Measurements from ENCODE around the gene XYLT1.

Gene XYLT1

DNA sequence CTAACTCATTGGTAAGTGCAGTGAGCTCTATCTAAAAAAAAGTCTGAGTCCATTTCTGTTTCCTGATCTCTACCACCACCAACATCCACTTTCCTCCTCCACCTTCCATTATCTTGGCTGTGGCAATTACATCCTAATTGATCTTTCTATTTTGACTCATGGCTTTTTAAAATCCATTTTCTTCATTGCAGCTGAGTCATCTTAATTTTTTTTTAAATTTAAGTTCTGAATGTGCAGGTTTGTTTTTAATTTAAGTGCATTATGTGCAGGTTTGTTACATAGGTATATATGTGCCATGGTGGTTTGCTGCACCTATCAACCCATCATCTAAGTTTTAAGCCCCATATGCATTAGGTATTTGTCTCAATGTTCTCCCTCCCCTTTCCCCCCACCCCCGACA is 390.7 kb downstream of the XYLT1 start:
- DNase-seq (ENCODE audit: low read depth): no peak

DNA sequence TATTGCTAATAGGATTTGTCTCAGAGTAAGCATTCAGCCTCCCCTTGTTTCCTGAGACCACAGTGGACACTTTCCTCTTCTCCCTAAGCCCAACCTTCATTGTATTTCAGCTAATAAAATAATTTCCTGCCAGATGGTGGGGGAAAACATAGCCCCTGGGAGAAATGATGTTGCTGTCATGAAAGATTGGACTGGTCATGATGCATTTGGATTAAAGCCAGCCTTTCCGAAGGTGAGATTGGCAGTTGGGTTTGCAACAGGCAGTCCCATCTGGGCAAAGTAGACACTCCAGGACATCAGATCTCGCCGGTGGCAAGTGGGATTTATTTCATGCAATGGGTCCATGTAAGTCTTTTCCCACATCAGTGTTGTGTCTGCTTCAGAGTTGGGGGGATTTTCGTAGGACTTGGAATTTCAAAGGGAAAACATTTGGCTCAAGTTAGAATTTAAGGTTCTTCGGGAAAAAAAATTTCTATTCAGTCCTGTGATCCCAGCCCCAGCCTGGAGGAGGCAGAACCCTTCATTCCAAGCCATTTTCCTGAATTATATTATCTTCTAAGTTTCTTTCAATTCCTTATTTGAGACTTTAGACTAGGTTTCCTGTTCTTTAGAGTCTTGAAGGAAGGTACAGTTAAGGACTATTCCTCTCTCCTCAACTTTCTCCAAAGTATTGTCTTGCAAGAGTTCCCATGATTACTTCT is 391.7 kb downstream of the XYLT1 start:
- DNase-seq (ENCODE audit: low read depth): no peak

DNA sequence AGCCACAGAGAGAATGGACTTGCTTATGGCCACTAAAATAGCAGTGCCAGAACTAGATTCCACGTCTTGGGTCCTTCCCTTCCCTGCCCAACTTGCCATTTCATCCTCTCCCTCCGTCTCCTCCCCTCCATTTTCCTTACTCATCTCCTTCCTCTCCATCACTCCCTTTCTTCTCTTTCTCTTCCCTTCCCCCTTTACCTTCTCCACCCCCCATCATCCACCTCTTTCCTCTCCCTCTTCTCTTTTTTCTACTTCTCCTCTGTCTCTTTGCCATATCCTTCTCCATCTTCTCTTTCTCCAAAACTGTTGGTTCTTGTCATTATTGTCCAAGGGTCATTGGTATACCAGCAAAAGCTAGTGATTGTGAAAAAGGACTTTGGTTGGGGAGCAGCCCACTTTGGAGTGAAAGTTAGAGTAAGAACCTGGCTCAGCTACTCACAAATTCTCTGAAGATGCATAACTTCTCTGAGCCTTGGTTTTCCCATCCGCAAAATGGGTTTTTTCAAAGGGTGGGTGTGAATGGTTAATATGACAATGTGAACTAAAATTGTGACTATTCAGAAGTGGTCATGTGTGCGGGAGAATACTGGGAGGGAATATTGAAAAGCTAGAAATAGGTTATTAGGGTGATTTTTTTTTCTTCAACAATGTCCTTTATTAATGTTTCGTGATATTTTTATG is 393.8 kb downstream of the XYLT1 start:
- DNase-seq (ENCODE audit: low read depth): no peak

DNA sequence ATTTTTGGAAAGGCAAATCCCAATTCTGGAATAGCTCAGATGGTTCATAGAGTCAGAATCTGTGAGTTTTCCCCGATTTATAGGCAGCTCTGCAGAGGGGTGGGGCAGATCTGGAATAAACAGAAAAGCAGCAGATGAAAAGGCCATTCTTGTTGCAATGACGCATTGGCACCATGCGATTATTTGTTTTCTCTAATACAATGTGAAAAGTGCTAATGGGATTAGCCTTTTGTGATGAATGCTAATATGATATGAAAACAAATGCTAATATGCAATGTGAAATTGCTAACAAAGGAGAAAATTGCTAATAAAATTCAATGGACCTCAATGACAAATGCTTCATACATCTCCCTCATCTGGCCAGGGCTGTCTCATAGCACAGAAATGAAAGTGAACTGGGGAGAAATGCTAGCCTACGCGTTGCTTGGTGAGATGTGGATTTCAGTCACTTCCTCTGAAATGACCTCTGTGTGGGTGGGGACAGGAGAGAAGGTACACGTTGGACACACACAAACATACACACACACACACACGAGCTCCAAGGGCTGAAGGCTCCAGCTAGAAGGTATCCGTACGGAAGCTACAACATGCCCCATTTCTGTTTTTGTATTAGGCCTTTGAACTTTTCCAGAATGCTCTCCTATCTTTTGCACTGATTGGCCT is 394.5 kb downstream of the XYLT1 start:
- no peak for DNase-seq (ENCODE audit: low read depth)

- DNase-seq (ENCODE audit: low read depth): no peak
These were observed 398.7 kb downstream of the XYLT1 start for GRCh38 chr16:17072104-17072503.

- no peak for DNase-seq (ENCODE audit: low read depth)
These were observed 399.7 kb downstream of the XYLT1 start for GRCh38 chr16:17070882-17071592.

DNA sequence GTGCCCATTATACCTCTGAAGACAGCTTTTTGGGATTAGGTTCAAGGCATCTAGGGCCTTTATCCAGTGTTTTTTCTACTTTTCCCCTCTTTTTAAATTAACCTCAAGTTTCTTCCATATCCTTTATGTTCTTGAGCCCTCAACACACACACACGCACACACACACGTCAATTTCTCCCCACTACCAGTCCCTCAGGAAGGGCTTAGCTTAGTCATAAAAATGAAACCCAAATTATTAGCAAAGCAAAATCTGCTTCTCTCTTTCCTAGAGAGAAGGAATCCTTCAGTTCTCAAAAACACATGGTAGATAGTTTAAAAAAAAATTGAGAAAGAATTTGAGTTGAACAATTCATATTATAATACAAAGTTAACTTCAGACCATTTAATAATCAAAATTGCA is 401.1 kb downstream of the XYLT1 start:
- DNase-seq (ENCODE audit: low read depth): no peak

GRCh38 chr16:17068524-17068923 is 402.2 kb downstream of the XYLT1 start:
- DNase-seq (ENCODE audit: low read depth): no peak

DNA sequence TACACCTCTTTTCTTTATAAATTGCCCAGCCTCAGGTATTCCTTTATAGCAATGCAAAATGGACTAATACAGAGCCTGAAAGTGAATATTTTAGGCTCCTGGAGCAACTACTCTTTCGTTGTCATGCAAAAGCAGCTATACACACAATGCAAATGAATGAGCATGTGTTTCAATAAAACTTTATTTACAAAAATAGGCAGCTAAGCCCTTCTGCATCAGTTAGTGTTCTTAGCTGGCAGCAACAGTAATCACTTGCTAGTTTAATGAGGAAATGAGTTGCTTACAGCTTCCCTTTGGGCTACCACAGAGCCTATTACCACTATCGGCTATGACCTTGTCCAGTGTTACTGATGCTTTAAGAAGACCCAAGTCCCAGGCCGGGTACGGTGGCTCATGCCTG is 402.9 kb downstream of the XYLT1 start:
- DNase-seq (ENCODE audit: low read depth): no peak

DNA sequence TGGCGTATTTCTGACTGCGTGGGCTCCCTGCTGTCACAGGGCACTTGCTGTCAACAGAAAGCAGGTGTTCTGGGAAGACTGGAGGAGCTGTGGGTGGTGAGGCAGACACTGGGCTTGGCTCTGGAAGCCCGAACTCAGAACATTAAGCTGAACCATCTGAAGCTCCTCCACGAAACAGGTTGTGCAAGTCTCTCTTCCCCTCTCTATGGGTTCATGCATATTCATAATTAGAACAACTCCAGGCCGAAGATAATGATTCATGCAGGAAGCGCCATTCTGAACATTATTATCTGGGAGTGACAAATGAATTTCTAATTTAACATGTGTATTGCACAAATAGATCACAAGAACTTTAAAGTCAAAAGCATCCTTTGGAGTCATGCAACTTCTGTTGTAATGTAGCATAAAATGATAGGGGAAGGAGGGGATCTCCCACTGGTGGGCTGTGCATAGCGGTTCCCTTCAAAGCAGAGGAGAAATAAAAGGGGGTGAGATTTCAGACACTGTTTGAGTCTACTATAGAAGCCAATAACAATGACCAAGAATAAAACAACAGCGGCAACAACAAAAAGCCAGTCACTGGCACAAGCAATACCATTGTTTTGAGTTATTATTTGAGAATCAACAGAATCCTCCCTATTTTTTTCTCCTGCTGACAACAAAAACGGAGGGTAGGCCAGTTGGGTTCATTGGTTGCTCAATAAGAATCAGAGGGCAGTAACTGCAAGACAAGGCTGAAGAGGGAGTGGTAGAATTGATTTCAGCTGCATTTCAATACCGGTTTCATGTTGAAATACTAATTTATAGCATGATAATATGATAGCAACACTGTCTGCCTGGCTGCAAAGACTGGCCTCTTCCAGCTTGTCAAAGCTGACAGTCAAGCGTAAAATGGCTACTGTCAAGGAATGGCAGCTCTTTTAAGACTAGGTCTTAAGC is 407.3 kb downstream of the XYLT1 start:
- DNase-seq (ENCODE audit: low read depth): no peak

DNA sequence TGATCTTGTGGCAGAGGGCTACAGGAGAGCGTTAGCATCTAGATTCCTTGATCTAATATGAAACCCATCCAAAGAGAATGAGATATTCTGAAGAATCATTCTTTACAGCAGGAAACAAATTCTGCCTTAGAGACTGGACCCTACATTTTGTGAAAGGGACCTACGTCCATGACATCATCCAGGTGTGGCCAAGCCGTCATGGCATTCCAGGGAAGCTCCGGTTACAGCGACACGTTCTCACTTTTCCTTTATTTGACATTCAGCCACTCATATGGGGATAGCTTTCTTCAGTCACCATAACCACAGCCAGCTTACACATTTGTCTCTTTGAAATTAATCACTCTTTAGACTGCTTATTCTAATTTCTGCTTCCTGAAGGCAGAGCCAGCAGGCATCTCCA is 408.1 kb downstream of the XYLT1 start:
- no peak for DNase-seq (ENCODE audit: low read depth)

DNA sequence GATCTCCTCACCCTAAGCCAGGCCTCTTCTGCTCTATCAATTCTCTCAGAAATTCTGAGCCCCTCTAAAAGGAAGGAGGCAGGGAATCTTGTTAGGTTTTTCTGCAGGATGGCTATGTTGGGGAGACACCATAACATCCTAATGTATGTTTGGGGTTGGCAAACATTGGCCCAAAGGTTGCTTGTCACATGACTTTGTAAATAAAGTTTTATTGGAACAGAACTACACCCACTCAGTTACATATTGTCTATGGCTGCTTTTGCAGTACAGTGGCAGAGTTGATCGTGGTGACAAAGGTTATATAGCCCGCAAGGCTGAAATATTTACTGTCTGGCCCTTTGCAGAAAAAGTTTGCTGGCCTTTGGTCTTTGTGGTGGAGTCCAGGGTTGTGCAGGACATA is 409.4 kb downstream of the XYLT1 start:
- no peak for DNase-seq (ENCODE audit: low read depth)

- no peak for DNase-seq (ENCODE audit: low read depth)
These were observed 412.3 kb downstream of the XYLT1 start for GRCh38 chr16:17058471-17058870.

- no peak for DNase-seq (ENCODE audit: low read depth)
These were observed 414.1 kb downstream of the XYLT1 start for GRCh38 chr16:17056666-17057065.

DNA sequence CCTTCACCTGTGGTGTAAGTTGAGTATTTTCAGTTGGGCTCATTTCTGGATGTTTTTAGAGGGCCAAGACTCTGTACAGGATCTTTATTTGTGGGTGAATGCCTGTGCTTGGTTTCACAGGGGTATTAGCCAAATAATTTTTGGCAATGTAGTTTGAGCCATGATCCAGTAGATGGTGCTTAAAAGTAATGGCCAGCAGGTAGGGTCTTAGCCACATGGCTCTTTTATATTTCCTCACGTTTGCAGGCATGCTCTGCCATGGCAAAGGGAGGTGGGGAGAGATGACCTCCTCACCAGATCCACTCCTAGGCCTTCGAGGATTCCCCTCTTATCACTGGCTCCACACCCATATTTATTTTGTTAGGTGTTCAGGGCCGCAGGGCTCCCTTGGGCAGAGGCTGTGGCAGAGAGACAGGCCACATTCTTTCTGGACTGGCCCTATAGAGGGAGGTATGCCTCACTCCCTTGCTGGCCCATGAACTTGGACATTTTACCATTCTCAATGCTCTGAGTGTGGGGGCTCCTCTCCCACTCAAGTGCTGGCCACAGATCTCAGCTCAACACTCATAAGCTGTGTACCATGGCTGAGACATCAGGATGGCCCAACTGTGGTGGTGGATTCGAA is 417.1 kb downstream of the XYLT1 start:
- no peak for DNase-seq (ENCODE audit: low read depth)

All from fibroblast of gingiva (primary cell).